Smooth muscle cell (in vitro differentiated cells): ENCODE results near the gene ALS2CL. TPM values are rescaled to one million over a fixed set of nuclear protein-coding genes. Genes with fewer than 3 reads are reported as not detected.

ENCODE experiments used
- DNase-seq: peaks from one replicate; lab custom pipeline; 2025; ENCODE audit not compliant: unreplicated experiment; lab: John Stamatoyannopoulos, UW
- H2AFZ ChIP-seq: fragments of 200-600 bp; sonication (generic); 2 replicates; pipeline ENCODE4 v1.6.0; 2016; ENCODE audit warnings: antibody characterized with exemption, low read depth, mild to moderate bottlenecking
- H3F3A ChIP-seq: fragments of 200-600 bp; sonication (generic); 2 replicates; pipeline ENCODE4 v1.6.0; 2017; ENCODE audit warnings: antibody characterized with exemption, low read depth
- H3K27ac ChIP-seq: fragments of 200-600 bp; sonication (generic); 2 replicates; pipeline ENCODE4 v1.5.1; 2016; ENCODE audit warnings: low read depth, mild to moderate bottlenecking
- H3K27me3 ChIP-seq: fragments of 200-600 bp; sonication (generic); 2 replicates; pipeline ENCODE4 v1.6.1; 2016; ENCODE audit warnings: low read depth, mild to moderate bottlenecking
- H3K36me3 ChIP-seq: fragments of 200-600 bp; sonication (generic); 2 replicates; pipeline ENCODE4 v1.5.1; 2016; ENCODE audit warnings: low read depth
- H3K4me1 ChIP-seq: fragments of 200-600 bp; sonication (generic); 2 replicates; pipeline ENCODE4 v1.5.1; 2016; ENCODE audit warnings: low read depth
- H3K4me2 ChIP-seq: fragments of 200-600 bp; sonication (generic); 2 replicates; pipeline ENCODE4 v1.6.0; 2016; ENCODE audit warnings: mild to moderate bottlenecking
- H3K4me3 ChIP-seq: fragments of 200-600 bp; sonication (generic); 2 replicates; pipeline ENCODE4 v1.5.1; 2016; ENCODE audit warnings: mild to moderate bottlenecking
- H3K79me2 ChIP-seq: fragments of 200-600 bp; sonication (generic); 2 replicates; pipeline ENCODE4 v1.6.0; 2016; ENCODE audit warnings: low read depth, mild to moderate bottlenecking
- H3K9ac ChIP-seq: fragments of 200-600 bp; sonication (generic); 2 replicates; pipeline ENCODE4 v1.6.0; 2016; ENCODE audit warnings: low read depth
- H3K9me3 ChIP-seq: fragments of 200-600 bp; sonication (generic); replicated peaks from 2 replicates; pipeline ENCODE4 v1.5.1; 2016; ENCODE audit warnings: low read depth
- H4K20me1 ChIP-seq: fragments of 200-600 bp; sonication (generic); 2 replicates; pipeline ENCODE4 v1.6.0; 2016; ENCODE audit warnings: low read depth
- CTCF ChIP-seq: fragments of 200-600 bp; sonication (generic); IDR thresholded peaks from 2 replicates; pipeline ENCODE4 v1.5.1; 2017; ENCODE audit warnings: borderline replicate concordance, mild to moderate bottlenecking, antibody characterized with exemption; ENCODE audit not compliant: insufficient read depth, poor library complexity, severe bottlenecking
- WGBS: methylation state at CpG from one replicate; pipeline ENCODE4 v1.1.7; 2016; ENCODE audit warnings: low lambda C conversion rate; 5-methylcytosine and 5-hydroxymethylcytosine counted together
- polyA plus RNA-seq: library from polyadenylated mRNA; unstranded; fragments of >200 nt; fragmentation: Nextera tagmentation; extraction: Ambion mirVana; gene quantifications from 2 replicates; pipeline ENCODE4 v1.2.1, GENCODE V29; 2016
- total RNA-seq: library from RNA; depleted of rRNA; stranded (reverse); fragments of >200 nt; gene quantifications from 2 replicates; pipeline ENCODE4 v1.2.3, GENCODE V29; 2014

The ALS2CL gene
- total and polyA plus RNA-seq, 2 experiments from 2014 or later = 8.5 to 9.4 TPM

DNA sequence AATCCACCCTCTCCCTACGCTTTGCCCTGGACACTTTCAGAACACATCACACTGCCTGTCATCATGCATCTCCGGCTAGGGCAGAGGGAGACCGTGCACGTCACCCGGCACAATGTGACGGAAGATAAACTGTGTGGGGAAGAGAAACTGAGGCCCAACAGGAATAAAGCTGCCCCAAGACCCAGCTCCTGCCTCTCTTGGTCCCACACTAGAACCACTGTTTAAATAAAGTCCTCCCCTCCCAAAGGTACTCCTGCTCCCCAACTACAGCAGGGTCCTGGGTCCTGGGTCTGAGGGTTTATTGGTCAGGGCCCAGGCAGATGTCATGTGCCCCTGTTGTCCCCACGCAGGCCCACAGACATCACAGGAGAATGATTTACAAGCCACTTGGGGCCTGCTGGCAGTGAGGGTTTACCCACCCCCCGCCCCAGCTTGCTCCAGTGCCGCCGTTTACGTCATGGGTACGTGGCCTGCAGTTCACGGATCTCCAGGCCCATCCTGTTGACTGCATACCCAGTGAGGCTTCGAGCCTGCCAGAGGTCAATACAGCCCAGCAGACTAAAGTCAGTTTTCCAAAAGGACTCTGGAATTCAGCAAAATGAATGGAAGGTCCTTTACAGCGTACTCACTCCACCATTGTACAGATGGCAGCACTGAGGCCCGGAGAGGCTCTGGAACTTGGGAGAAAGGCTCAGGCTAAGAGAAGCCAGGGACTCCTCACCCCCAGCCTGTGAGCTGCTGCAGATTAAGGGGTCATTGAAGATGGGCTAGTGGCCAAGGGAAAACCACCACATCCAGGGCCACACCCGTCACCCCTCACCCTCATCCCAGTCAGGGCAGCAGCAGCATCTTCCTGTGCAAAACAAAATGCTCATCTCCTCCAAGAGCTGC lies 23.2 kb downstream of the ALS2CL start:
- H4K20me1 ChIP-seq = no peaks in the 10 kb centered on the region
- no peak for DNase-seq
- H3K4me2 ChIP-seq = no peak overlapping the region
- H3K4me3 ChIP-seq = no peak overlapping the region
- H3K27me3 ChIP-seq = no peaks in the 10 kb centered on the region
- H3K9me3 ChIP-seq = no peaks in the 10 kb centered on the region
- no peaks in the 10 kb centered on the region for H3K79me2 ChIP-seq
- 82% methylated on average over 17 of the region's 17 CpGs for WGBS
- H3F3A ChIP-seq = no peaks in the 10 kb centered on the region
- H3K4me1 ChIP-seq = no peaks in the 10 kb centered on the region
- H3K9ac ChIP-seq = no peak overlapping the region
- no peaks in the 10 kb centered on the region for H3K36me3 ChIP-seq
- H3K27ac ChIP-seq = no peak overlapping the region
- no peak overlapping the region for H2AFZ ChIP-seq
- TF ChIP-seq CTCF = no peak

DNA sequence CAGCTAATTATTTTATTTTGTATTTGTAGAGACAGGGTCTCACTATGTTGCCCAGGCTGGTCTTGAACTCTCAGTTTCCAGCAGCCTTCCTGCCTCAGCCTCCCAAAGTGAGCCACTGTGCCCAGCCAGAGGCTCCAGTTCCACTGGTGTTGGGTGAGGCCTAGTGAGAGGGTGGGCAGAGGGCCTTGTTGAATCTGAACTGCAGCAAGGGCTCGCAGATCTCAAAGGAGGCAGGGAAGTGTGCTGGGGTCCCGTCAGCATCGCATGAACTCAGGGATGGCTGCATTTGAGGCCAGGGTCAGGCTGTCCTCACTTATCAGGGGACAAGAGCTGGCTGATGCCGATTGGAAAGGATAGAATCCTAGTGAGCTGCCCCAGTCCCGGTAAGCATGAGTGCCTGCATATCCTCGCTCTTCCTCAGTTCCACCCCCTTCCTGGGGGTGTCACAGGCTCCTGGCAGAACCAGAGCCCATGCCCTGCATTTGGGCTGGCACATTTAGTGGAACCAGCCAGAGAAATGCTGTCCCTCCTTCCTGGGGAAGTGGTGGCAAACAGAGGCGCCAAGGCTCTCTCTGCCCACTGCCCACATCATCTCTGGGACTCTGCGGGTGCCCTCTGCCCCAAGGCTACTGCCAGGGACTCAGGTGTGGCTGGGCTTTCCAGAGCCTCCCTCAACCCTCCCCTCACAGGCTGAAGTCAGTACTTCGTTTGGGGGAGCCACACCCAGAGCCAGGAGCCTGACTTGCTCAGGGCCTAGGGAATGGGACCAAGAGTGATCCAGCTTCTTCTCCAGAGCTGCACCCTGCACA lies 24.1 kb downstream of the ALS2CL start:
- Histone ChIP-seq H3K79me2 (no peaks in the 10 kb centered on the region), H3K4me3 (no peak overlapping the region), H4K20me1 (no peaks in the 10 kb centered on the region), H2AFZ (no peak overlapping the region), H3K9ac (no peak overlapping the region), H3K9me3 (no peaks in the 10 kb centered on the region), H3F3A (no peaks in the 10 kb centered on the region), H3K27ac (no peak overlapping the region), H3K27me3 (no peaks in the 10 kb centered on the region), H3K4me2 (no peak overlapping the region), H3K4me1 (no peaks in the 10 kb centered on the region), H3K36me3 (no peaks in the 10 kb centered on the region)
- no peak for TF ChIP-seq CTCF
- WGBS = 84% methylated on average over 9 of the region's 9 CpGs
- DNase-seq = no peak

- H3F3A ChIP-seq = no peaks in the 10 kb centered on the region
- H3K9me3 ChIP-seq = no peaks in the 10 kb centered on the region
- H3K4me1 ChIP-seq = no peaks in the 10 kb centered on the region
- H3K4me3 ChIP-seq = no peak overlapping the region
- TF ChIP-seq CTCF = no peak
- no peak overlapping the region for H3K9ac ChIP-seq
- no peak for DNase-seq
- WGBS = 82% methylated on average over 2 of the region's 2 CpGs
- no peaks in the 10 kb centered on the region for H4K20me1 ChIP-seq
- no peak overlapping the region for H2AFZ ChIP-seq
- H3K27me3 ChIP-seq = no peaks in the 10 kb centered on the region
- H3K36me3 ChIP-seq = no peaks in the 10 kb centered on the region
- no peak overlapping the region for H3K4me2 ChIP-seq
- H3K79me2 ChIP-seq = no peaks in the 10 kb centered on the region
- no peak overlapping the region for H3K27ac ChIP-seq
Measured at GRCh38 chr3:46668591-46668990, 24.9 kb downstream of the ALS2CL start.
